Rectal smooth muscle tissue (tissue), 1 donor: ENCODE data around the gene FAM124B.

Experiments used
- H3K27ac ChIP-seq: one replicate; pipeline ENCODE4 v1.7.0; 2013; ENCODE audit warnings: low read depth, low read length, inconsistent platforms
- H3K27me3 ChIP-seq: one replicate; pipeline ENCODE4 v1.7.0; 2013; ENCODE audit warnings: low read length; ENCODE audit not compliant: control insufficient read depth, insufficient read depth
- H3K36me3 ChIP-seq: one replicate; pipeline ENCODE4 v1.7.0; 2013; ENCODE audit warnings: low read length; ENCODE audit not compliant: control insufficient read depth, insufficient read depth
- H3K4me1 ChIP-seq: one replicate; pipeline ENCODE4 v1.7.0; 2013; ENCODE audit warnings: low read length; ENCODE audit not compliant: control insufficient read depth, insufficient read depth
- H3K4me3 ChIP-seq: one replicate; pipeline ENCODE4 v1.7.0; 2013; ENCODE audit warnings: low read length
- H3K9ac ChIP-seq: one replicate; pipeline ENCODE4 v1.7.0; 2013; ENCODE audit warnings: low read length

FAM124B gene

GRCh38 chr2:224401641-224402342, at the start of gene FAM124B:
Gene FAM124B, minus strand, starts transcription at chr2:224402107. Its CDS starts 339 bp downstream, at chr2:224401768.
- Histone ChIP-seq H3K27ac (no peak within 1 kb of the TSS), H3K4me1 (no peaks in the 10 kb centered on the region), H3K9ac (no peak within 1 kb of the TSS), H3K27me3 (no peaks in the 10 kb centered on the region), H3K4me3 (peak within 1 kb of the TSS; percentile 51), H3K36me3 (no peaks in the 10 kb centered on the region)

DNA sequence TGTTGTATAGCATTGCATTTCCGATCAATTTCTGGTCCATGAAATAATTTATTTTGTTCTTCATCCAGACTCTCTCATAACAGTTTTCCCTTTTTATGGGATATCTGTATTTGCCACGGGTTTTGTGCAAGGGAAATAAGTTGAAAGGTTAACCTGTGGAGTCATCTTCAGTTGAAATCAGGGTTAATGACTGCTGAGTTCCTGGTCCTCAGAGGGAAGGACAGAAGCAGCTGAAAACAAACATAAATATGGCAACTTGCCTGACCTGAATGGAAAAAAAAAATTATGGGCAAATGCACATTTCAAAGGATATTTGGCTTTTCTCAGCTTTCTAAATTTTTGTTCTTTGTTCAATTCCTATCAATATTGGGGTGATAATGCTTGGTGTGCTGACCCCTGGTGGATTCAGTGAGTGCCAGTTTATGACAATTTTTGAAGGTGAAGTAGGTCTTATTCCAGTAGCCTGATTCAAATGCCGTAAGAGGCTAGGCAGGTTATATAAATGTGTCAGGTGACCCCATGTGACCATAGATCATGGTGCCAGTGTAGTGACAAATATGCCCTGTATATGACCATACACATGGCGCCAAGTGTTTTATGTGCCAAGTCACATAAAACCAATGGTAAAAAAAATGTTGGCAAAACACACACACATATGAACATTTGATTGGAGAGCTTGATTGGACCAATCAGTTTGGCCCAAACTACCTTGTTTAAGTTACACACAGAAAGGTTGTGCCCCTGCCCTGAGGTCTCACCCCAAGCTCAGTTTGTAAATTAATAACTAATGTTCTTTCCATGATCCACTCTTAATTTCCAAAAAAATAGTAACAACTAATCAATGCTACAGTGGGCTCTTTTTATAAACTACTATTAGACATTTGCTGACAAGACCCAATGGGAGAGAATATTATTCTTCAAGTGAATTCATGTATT, 47.6 kb upstream of the FAM124B start:
- H3K4me3 ChIP-seq, result no peak overlapping the region
- H3K9ac ChIP-seq, result no peak overlapping the region
- H3K27ac ChIP-seq, result no peak overlapping the region
- no peaks in the 10 kb centered on the region for H3K4me1 ChIP-seq
- H3K27me3 ChIP-seq, result no peaks in the 10 kb centered on the region
- no peaks in the 10 kb centered on the region for H3K36me3 ChIP-seq

DNA sequence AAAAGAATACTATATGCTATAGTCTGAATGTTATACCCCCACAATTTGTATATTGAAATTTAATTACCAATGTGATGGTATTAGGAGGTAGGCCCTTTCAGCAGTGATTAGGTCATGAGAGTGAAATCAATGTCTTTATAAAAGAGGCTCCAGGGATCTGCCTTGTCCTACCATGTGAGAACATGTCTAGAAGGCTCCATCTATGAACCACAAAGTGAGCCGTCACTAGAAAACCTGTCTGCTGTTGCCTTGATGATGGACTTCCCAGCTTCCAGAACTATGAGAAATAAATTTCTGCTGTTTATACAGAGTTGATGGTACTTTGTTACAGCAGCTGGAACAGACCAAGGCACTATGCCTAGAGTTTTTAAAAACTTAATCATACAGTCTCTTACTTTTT, 46.3 kb upstream of the FAM124B start:
- Histone ChIP-seq H3K4me1 (no peaks in the 10 kb centered on the region), H3K27me3 (no peaks in the 10 kb centered on the region), H3K36me3 (no peaks in the 10 kb centered on the region), H3K9ac (no peak overlapping the region), H3K4me3 (no peak overlapping the region), H3K27ac (no peak overlapping the region)

DNA sequence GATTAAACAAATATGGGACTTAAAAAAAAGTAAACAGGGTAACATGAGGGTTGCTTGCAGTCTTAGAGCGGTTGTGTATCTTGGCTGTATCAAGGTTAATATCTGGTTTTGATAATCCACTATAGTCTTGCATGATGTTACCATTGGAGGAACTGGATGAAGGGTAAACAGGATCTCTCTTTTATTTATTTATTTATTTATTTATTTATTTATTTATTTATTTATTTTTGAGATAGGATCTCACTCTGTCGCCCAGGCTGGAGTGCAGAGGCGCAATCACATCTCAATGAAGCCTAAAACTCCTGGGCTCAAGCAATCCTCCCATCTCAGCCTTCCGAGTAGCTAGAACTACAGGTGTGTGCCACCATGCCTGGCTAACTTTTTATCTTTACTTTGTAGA, 42.9 kb upstream of the FAM124B start:
- peaks cover 3% of the 10 kb centered on the region for H3K4me1 ChIP-seq
- no peak overlapping the region for H3K9ac ChIP-seq
- H3K27me3 ChIP-seq, result peaks cover 6% of the 10 kb centered on the region
- no peaks in the 10 kb centered on the region for H3K36me3 ChIP-seq
- H3K4me3 ChIP-seq, result no peak overlapping the region
- no peak overlapping the region for H3K27ac ChIP-seq

DNA sequence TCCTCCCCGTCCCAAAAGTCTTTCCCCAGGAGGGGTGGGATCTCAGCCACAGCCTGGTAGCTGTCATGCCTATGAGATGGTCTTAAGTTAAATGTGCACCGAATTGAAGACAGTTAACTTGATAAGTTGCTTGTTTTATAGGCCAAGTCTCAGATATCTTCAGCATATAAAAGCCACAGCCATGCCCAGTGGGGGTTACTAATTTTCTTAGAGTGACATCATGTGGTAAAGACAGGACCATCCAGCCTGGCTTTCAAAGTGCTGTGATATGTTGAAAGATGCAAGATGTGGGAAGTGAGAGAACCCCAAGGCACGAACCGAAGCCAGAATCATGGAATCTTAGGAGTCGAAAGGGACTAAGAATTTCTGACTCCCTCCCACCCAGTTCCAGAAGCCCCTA, 42.1 kb upstream of the FAM124B start:
- H3K36me3 ChIP-seq, result no peaks in the 10 kb centered on the region
- no peak overlapping the region for H3K9ac ChIP-seq
- no peak overlapping the region for H3K4me3 ChIP-seq
- no peak overlapping the region for H3K27ac ChIP-seq
- peaks cover 3% of the 10 kb centered on the region for H3K4me1 ChIP-seq
- peaks cover 6% of the 10 kb centered on the region for H3K27me3 ChIP-seq

DNA sequence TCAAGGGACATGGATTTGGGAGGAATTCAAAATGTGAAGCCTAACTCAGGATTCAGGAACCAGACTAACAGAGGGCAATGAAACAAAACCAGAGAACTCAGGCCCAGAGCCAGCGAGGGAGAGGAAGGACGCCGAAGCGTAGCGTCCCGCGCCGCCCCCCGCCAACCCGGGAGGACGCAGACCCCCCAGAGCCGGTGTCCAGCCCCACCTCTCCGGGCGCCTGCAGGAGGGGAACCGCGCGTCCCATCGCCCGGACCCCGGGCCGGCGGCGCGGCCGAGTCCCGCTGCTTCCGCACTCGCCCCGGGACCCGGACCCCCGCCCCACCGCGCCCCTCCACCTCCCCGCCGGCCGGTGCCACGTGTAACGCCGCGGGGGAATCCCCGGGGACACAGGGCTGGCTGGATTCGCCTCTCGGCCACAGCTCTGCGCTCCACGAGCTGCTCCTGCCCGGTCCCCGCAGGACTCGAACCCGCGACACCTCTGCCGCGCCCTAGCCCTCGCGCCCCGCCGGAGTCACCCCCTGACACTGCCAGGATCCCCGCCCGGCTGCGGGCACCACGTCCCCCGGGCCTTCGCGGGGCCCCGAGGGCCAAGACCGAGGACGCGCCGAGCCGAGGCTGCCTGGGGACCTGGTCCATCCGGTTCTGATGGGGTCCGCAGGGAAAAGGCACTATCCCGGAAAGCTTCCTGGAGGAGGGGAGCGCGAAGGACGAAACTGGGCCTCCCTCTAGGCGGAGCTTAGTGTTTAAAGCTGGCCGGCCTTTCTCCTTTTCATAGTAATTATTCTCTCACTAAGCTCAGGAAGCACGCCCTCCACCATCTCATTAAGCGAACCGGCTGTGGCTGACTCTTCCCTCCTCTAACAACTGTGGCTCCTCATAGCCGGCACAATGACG, 40.4 kb upstream of the FAM124B start:
- peak overlapping the region; percentile 50 for H3K4me3 ChIP-seq
- H3K27me3 ChIP-seq, result peaks cover 6% of the 10 kb centered on the region
- H3K36me3 ChIP-seq, result no peaks in the 10 kb centered on the region
- H3K9ac ChIP-seq, result no peak overlapping the region
- no peak overlapping the region for H3K27ac ChIP-seq
- peaks cover 3% of the 10 kb centered on the region for H3K4me1 ChIP-seq

- Histone ChIP-seq H3K4me1 (peaks cover 3% of the 10 kb centered on the region), H3K4me3 (no peak overlapping the region), H3K27me3 (peaks cover 6% of the 10 kb centered on the region), H3K36me3 (no peaks in the 10 kb centered on the region), H3K27ac (no peak overlapping the region), H3K9ac (no peak overlapping the region)
Measured at GRCh38 chr2:224440988-224441387, 39.1 kb upstream of the FAM124B start.

GRCh38 chr2:224438726-224439125, 36.8 kb upstream of the FAM124B start:
- no peaks in the 10 kb centered on the region for H3K36me3 ChIP-seq
- peaks cover 6% of the 10 kb centered on the region for H3K27me3 ChIP-seq
- H3K4me3 ChIP-seq, result no peak overlapping the region
- H3K9ac ChIP-seq, result no peak overlapping the region
- H3K4me1 ChIP-seq, result peaks cover 3% of the 10 kb centered on the region
- H3K27ac ChIP-seq, result no peak overlapping the region

DNA sequence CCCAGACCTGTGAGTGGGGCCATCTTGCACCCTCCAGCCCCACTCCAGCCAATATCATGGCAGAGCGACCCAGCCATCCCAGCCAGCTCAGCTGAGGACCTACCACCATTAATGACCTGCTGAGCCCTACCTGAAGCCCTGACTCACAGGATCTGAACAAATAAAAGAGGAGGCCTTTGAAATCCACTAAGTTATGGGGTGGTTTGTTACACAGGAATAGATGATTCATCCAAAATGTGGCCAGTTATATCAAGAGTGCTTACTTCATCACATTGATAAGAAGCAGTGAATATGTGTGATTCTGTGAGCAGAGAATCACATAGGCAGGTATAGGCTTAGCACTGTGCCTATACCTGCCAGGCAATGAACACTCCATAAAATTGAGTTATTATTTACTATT, 34.7 kb upstream of the FAM124B start:
- H3K4me1 ChIP-seq, result no peaks in the 10 kb centered on the region
- H3K4me3 ChIP-seq, result no peak overlapping the region
- no peaks in the 10 kb centered on the region for H3K36me3 ChIP-seq
- H3K9ac ChIP-seq, result no peak overlapping the region
- no peaks in the 10 kb centered on the region for H3K27me3 ChIP-seq
- no peak overlapping the region for H3K27ac ChIP-seq

DNA sequence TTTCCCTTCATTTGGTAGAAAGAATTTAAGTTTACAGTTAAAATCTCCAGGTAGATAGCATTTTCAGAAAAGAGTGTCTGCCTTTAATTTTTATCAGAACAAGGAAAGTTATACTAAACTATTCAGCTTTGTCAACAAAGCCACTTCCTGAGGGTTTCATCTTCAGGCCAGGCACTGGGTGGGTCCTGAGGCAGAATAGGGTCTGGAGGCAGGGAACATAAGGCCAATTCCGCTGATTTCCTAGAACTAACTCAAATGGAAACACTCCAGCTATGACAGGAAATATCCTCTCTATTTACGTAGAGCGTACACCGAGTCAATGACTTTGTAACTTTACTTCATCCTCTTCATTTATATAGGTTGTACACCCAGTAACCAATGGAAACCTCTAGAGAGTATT, 32.7 kb upstream of the FAM124B start:
- H3K27ac ChIP-seq, result no peak overlapping the region
- no peak overlapping the region for H3K9ac ChIP-seq
- H3K36me3 ChIP-seq, result no peaks in the 10 kb centered on the region

GRCh38 chr2:224433442-224433841, 31.5 kb upstream of the FAM124B start:
- Histone ChIP-seq H3K4me3 (no peak overlapping the region), H3K9ac (no peak overlapping the region), H3K36me3 (no peaks in the 10 kb centered on the region), H3K27me3 (no peaks in the 10 kb centered on the region), H3K4me1 (no peaks in the 10 kb centered on the region), H3K27ac (no peak overlapping the region)

More for the DNA sequence above, 32.7 kb upstream of the FAM124B start:
- no peak overlapping the region for H3K4me3 ChIP-seq
- H3K27me3 ChIP-seq, result no peaks in the 10 kb centered on the region
- no peaks in the 10 kb centered on the region for H3K4me1 ChIP-seq

DNA sequence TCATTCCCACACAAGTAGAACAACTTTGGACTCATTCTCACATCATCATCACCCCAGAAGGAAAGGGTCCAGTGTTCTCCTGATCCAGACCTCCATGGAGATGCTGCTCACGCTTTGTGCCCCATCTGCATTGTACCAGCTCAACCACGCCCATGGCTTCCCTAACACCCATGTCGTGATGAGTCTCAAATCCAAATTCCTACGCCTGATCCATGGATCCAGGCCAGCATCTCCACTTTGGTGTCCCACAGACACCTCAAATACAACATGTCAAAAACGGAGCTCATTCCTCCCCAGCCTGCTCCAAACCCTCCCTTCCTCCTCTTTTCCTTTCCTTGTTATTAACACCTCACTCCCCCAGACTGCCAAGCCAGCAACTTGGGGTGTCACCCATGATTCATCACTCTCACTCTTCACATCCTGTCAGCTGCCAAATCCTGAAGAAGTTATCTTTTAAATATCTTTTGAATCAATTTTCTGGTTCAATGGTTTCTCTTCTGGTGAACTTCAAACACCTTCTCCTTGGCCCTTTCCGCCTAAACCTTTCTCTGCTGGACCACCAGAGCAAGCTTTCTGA, 30.2 kb upstream of the FAM124B start:
- no peaks in the 10 kb centered on the region for H3K4me1 ChIP-seq
- H3K36me3 ChIP-seq, result no peaks in the 10 kb centered on the region
- H3K9ac ChIP-seq, result no peak overlapping the region
- no peaks in the 10 kb centered on the region for H3K27me3 ChIP-seq
- no peak overlapping the region for H3K4me3 ChIP-seq
- H3K27ac ChIP-seq, result no peak overlapping the region
